ENCODE data around the gene TAS2R41. TPM values are rescaled to one million over a fixed set of nuclear protein-coding genes. Genes with fewer than 3 reads are reported as not detected.

The TAS2R41 gene
- total and polyA plus RNA-seq, 2 experiments from 2014 or later, result not detected

DNA sequence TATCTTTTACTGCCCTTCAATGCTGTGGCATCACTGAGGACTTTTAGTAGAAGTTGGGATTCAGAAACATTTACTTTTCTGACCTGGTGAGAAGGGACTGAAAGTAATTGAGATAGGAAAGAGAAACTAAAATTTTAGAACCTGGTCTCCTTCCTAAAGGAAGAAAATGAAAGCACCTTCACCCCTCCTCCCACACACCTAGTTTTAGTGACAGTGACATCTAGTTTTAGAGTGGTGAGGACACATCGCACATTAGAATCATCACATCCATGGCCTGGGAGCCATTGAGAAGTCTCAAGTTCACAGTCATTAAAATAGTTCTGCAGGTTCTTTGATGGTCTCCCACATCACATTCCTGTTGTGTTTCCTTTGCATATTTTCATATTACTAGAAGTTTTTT, 16.1 kb downstream of the TAS2R41 start:
- Histone ChIP-seq H3K36me3 (no peaks in the 10 kb centered on the region), H3K27me3 (no peaks in the 10 kb centered on the region), H3K4me1 (ENCODE audit: low read depth) (no peaks in the 10 kb centered on the region), H3K9me3 (ENCODE audit: low read depth) (no peaks in the 10 kb centered on the region), H3K27ac (no peak overlapping the region), H3K4me3 (no peak overlapping the region)
- DNase-seq (ENCODE audit: low read depth in 1 of 2, low spot score in 1 of 2), result no peak
- TF ChIP-seq, protein P1, sequence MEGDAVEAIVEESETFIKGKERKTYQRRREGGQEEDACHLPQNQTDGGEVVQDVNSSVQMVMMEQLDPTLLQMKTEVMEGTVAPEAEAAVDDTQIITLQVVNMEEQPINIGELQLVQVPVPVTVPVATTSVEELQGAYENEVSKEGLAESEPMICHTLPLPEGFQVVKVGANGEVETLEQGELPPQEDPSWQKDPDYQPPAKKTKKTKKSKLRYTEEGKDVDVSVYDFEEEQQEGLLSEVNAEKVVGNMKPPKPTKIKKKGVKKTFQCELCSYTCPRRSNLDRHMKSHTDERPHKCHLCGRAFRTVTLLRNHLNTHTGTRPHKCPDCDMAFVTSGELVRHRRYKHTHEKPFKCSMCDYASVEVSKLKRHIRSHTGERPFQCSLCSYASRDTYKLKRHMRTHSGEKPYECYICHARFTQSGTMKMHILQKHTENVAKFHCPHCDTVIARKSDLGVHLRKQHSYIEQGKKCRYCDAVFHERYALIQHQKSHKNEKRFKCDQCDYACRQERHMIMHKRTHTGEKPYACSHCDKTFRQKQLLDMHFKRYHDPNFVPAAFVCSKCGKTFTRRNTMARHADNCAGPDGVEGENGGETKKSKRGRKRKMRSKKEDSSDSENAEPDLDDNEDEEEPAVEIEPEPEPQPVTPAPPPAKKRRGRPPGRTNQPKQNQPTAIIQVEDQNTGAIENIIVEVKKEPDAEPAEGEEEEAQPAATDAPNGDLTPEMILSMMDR (IDR thresholded peaks at IDR 0.05; ENCODE audit: low read depth, low read length), result no peak

DNA sequence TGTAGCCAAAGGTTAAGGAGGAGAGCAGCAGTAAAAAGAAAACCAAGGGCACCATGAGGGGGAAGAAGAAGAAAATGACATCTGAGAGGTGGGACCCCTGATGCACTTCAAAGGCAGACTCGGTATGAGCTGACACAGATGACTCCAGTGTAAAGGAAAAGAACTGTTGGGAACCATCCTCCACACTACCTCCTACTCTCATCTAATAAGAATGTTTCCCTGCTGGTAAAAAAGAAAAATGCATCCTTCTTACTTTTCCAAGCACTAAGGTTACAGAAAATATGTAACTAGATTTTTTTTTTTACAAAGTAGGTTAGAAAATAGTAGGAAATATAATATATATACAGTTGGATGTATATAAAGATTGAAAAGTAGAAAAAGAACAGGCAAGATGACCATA, 16.9 kb downstream of the TAS2R41 start:
- Histone ChIP-seq H3K36me3 (no peaks in the 10 kb centered on the region), H3K9me3 (ENCODE audit: low read depth) (no peaks in the 10 kb centered on the region), H3K27ac (no peak overlapping the region), H3K27me3 (no peaks in the 10 kb centered on the region), H3K4me1 (ENCODE audit: low read depth) (no peaks in the 10 kb centered on the region), H3K4me3 (no peak overlapping the region)
- TF ChIP-seq, protein P1 (IDR thresholded peaks at IDR 0.05; ENCODE audit: low read depth, low read length), result no peak
- DNase-seq (ENCODE audit: low read depth in 1 of 2, low spot score in 1 of 2), result no peak

DNA sequence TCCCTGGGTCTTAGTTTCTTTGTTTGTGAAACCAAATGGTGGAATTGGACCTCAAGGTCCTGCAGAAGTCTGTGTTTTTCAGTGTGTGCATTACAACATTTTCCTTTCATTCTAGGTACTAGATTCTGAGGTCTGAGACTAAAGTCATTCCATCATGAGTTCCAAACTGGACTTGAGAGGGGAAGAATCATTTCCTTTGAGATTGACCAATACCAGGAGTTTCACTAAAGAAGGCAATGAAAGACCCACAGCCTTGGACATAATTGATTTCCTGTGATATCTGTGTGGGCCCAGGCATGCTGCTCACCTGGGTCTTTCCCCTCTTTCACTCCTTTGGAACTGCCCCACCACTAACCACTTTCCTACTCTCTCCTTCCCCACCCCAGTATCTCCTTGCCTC, 18.2 kb downstream of the TAS2R41 start:
- Histone ChIP-seq H3K27me3 (no peaks in the 10 kb centered on the region), H3K4me3 (no peak overlapping the region), H3K27ac (no peak overlapping the region), H3K4me1 (ENCODE audit: low read depth) (no peaks in the 10 kb centered on the region), H3K36me3 (no peaks in the 10 kb centered on the region), H3K9me3 (ENCODE audit: low read depth) (no peaks in the 10 kb centered on the region)
- TF ChIP-seq, protein P1 (IDR thresholded peaks at IDR 0.05; ENCODE audit: low read depth, low read length), result no peak
- DNase-seq (ENCODE audit: low read depth in 1 of 2, low spot score in 1 of 2), result no peak

DNA sequence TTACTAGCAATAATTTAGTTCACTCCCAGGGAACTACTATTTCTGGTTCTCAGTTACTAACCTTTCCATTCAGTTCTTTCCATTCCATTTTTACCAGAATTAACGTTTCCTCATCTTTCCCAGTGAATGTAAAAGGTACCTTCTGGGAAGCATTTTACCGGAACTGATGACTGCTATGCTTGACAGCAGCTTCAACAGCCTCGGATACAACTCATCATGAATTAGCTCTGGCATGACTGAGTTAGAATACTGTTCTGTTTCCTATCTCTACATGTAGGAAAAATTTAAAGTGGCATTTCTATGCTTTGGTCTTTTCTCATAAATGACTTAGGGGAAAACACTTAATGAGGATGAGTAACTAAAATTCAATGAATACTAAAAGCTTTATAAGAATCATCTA, 18.6 kb downstream of the TAS2R41 start:
- H3K27ac ChIP-seq, result no peak overlapping the region
- TF ChIP-seq, protein P1 (IDR thresholded peaks at IDR 0.05; ENCODE audit: low read depth, low read length), result no peak
- H3K4me1 ChIP-seq (ENCODE audit: low read depth), result no peaks in the 10 kb centered on the region
- DNase-seq (ENCODE audit: low read depth in 1 of 2, low spot score in 1 of 2), result no peak
- H3K4me3 ChIP-seq, result no peak overlapping the region
- no peaks in the 10 kb centered on the region for H3K9me3 ChIP-seq (ENCODE audit: low read depth)
- H3K27me3 ChIP-seq, result no peaks in the 10 kb centered on the region
- H3K36me3 ChIP-seq, result no peaks in the 10 kb centered on the region

DNA sequence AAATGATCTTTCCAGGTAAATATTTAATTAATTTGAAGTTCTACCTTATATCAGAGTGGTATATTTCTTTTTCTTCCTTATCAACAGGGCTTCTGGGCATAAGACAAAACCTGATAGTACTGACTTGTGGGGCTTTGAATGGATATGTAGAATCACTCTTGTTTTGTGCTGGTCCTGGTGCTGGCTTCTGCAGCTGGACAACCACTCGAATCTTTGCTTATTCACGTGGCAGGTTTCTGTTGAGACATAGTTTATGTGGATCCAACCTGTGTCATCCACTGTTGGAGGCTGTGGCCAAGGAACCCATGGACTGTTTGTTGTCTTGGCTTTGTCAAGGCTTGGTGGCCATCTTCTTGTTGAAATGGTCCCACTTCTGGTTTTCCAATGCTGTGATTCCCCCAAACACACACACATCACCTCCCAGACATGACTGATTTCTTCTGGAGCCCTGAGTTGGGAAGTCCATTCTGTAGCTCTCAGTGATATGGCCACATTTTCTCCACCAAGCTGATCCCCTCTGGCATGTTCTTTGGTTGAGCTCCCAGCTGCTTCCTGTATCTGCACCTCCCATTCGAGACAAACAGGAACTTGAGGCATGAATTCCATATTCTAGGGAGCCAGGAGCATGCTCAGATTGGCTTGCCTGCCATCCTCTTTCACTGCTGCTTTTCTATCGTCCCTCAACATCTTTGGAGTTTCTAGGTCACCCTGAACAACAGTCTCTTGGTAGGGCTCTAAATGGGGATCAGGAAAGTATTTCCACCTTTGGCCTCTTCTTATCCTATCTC, 19.5 kb downstream of the TAS2R41 start:
- no peak for DNase-seq (ENCODE audit: low read depth in 1 of 2, low spot score in 1 of 2)
- H3K27me3 ChIP-seq, result no peaks in the 10 kb centered on the region
- TF ChIP-seq, protein P1 (IDR thresholded peaks at IDR 0.05; ENCODE audit: low read depth, low read length), result no peak
- no peak overlapping the region for H3K27ac ChIP-seq
- H3K4me3 ChIP-seq, result no peak overlapping the region
- no peaks in the 10 kb centered on the region for H3K4me1 ChIP-seq (ENCODE audit: low read depth)
- H3K9me3 ChIP-seq (ENCODE audit: low read depth), result no peaks in the 10 kb centered on the region
- no peaks in the 10 kb centered on the region for H3K36me3 ChIP-seq
